Measurements from ENCODE around the gene CCNQ. TPM values are rescaled to one million over a fixed set of nuclear protein-coding genes. Genes with fewer than 3 reads are reported as not detected.

Gene CCNQ
- total and polyA plus RNA-seq, 2 of the 8 experiments (the other 6 are each of a cell fraction or from before 2014, with no cell fraction given) = 16.6 to 32.1 TPM

GRCh38 chrX:153635788-153636668 lies 37.1 kb upstream of the CCNQ start:
- CTCF ChIA-PET (ENCODE audit: partially characterized antibody) = interaction anchor here (0.7 to 21.6 kb wide), 16 partner anchors 9 to 97 kb away, joined by 3 to 408 read pairs (median 4); partner anchors contain the start of gene DUSP9
- no peaks in the 10 kb centered on the region for H3K9me3 ChIP-seq (ENCODE audit: insufficient read depth in 2 of 2, low read depth in 1 of 2, low read length in 1 of 2)
- no peak overlapping the region for H2BK12ac ChIP-seq (ENCODE audit: low read depth, low read length)
- 64% methylated on average over 10 of the region's 21 CpGs; no CpG with 5 or more reads in 1 of the 2 experiments for WGBS, 2 experiments (ENCODE audit: extremely low coverage in 1 of 2, insufficient coverage in 1 of 2, insufficient read length in 1 of 2, insufficient replicate concordance in 2 of 2, low coverage in 1 of 2, low lambda C conversion rate in 2 of 2, missing lambda C conversion rate in 1 of 2)
- H2BK5ac ChIP-seq (ENCODE audit: low read depth, low read length) = no peak overlapping the region
- H3K27me3 ChIP-seq (replicated peaks in 1 of 4; ENCODE audit: control insufficient read depth in 3 of 4, extremely low read depth in 1 of 4, insufficient read depth in 3 of 4, low read length in 3 of 4) = peaks cover 0 to 7% (median 6%) of the 10 kb centered on the region in 4 experiments; a peak in 5 of 7 replicates
- FAIRE-seq (peak; percentile 78), DNase-seq (ENCODE audit: low read depth in 1 of 2, low spot score in 2 of 2) (peak; percentile 31 to 68)
- H3K18ac ChIP-seq (ENCODE audit: extremely low read depth, low read length) = no peak overlapping the region
- no peak overlapping the region for H4K8ac ChIP-seq (ENCODE audit: extremely low read depth, insufficient read depth, low read length)
- H4K5ac ChIP-seq (ENCODE audit: insufficient read length, low read depth, low read length) = no peak overlapping the region
- no peak overlapping the region for H3K4ac ChIP-seq (replicated peaks; ENCODE audit: insufficient read length, low read depth, low read length)
- no peaks in the 10 kb centered on the region for H3K36me3 ChIP-seq (ENCODE audit: control insufficient read depth in 2 of 4, insufficient read depth in 4 of 4, low read length in 3 of 4)
- no peak overlapping the region for H2BK120ac ChIP-seq (replicated peaks; ENCODE audit: low read depth, low read length)
- no peak overlapping the region for H2AK5ac ChIP-seq (ENCODE audit: low read depth, low read length)
- H2BK20ac ChIP-seq (ENCODE audit: low read length) = no peak overlapping the region
- no peak overlapping the region for H3K4me2 ChIP-seq (ENCODE audit: insufficient read depth in 1 of 2, low read depth in 2 of 2, low read length in 2 of 2)
- no peak overlapping the region for H4K91ac ChIP-seq (replicated peaks; ENCODE audit: insufficient read length, low read length)
- H3K56ac ChIP-seq (replicated peaks; ENCODE audit: insufficient read length, low read depth, low read length) = no peak overlapping the region
- H2AFZ ChIP-seq (ENCODE audit: low read length) = no peak overlapping the region
- H2BK15ac ChIP-seq (ENCODE audit: low read length) = no peak overlapping the region
- no peaks in the 10 kb centered on the region for H3K23me2 ChIP-seq (ENCODE audit: low read depth, low read length)
- no peaks in the 10 kb centered on the region for H3K79me2 ChIP-seq (ENCODE audit: control insufficient read depth in 1 of 2, insufficient read depth in 2 of 2, low read length in 2 of 2)
- no peak overlapping the region for H3K23ac ChIP-seq (ENCODE audit: insufficient read length)
- H3K9ac ChIP-seq (replicated peaks in 1 of 4; ENCODE audit: extremely low read depth in 1 of 4, low read depth in 3 of 4, low read length in 3 of 4) = no peak overlapping the region
- H3K14ac ChIP-seq (ENCODE audit: insufficient read length) = no peak overlapping the region
- POLR2A ChIA-PET (ENCODE audit: partially characterized antibody) = interaction anchor here (0.9 kb wide), 1 partner anchor 85 kb away, joined by 3 read pairs; no protein-coding TSS in a partner anchor
- H4K20me1 ChIP-seq (replicated peaks in 1 of 2; ENCODE audit: control insufficient read depth in 1 of 2, insufficient read depth in 2 of 2, low read length in 2 of 2) = no peaks in the 10 kb centered on the region
- peaks cover 0 to 2% (median 1%) of the 10 kb centered on the region in 4 experiments; a peak in 1 of 7 replicates for H3K4me1 ChIP-seq (replicated peaks in 1 of 4; ENCODE audit: control insufficient read depth in 3 of 4, insufficient read depth in 4 of 4, low read length in 3 of 4)
- no peaks in the 10 kb centered on the region for H3K79me1 ChIP-seq (ENCODE audit: low read depth, low read length)
- H3K4me3 ChIP-seq (ENCODE audit: extremely low read depth in 1 of 4, insufficient read depth in 2 of 4, low read depth in 3 of 4, low read length in 4 of 4) = no peak overlapping the region
- H3K27ac ChIP-seq (ENCODE audit: low read depth, low read length) = no peak overlapping the region
- no peak for TF ChIP-seq PHF8 (conservative IDR thresholded peaks at IDR 0.05; ENCODE audit: low read depth, low read length)
- no peak for TF ChIP-seq KDM5A (IDR thresholded peaks at IDR 0.05; ENCODE audit: low read length)
- no peak for TF ChIP-seq JUN (IDR thresholded peaks at IDR 0.05; ENCODE audit: low read depth, low read length)
- TF ChIP-seq CTCF (IDR thresholded peaks at IDR 0.05; ENCODE audit: control extremely low read depth in 1 of 3, insufficient read depth in 1 of 3, low read depth in 1 of 3, low read length in 3 of 3) = peak in 2 of 3 experiments; percentile 87 to 95; a peak in 3 of 4 replicates

Measured in H1 (cell line).